ENCODE measurements around the gene CEP63. TPM values are rescaled to one million over a fixed set of nuclear protein-coding genes. Genes with fewer than 3 reads are reported as not detected.
"Not testable (repeated sequence)": the region's sequence is repeated elsewhere in the genome, so short reads cannot be mapped to it uniquely, and the experiment has no call there.

CEP63 gene
- total and polyA plus RNA-seq, 9 donors: 22.3 to 40.1 (median 35.5) TPM

DNA sequence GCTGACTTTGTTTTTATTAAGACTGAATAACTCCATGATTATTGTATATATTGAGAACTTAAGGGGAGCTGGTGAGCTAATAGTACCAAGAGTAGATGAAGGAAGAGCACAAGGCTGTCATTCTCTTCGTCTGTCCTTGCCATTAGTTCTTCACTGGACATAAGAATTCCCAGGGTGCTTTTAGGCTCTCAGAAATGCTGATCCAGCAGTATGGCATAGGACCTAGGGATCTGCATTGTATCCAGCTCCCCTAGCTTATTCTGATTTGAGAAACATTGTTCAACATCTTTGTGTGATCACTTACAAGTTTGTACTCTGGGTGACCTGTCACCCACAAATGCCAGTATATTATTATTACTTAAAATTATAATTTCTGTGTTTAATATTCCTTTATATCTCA is 47.6 kb downstream of the CEP63 start:
- no peak overlapping the region for H3K4me3 ChIP-seq (ENCODE audit: low read length)
- no CpG with 5 or more reads among the region's 1 CpG for WGBS (ENCODE audit: insufficient coverage)
- no peaks in the 10 kb centered on the region for H3K9me3 ChIP-seq (replicated peaks; ENCODE audit: control insufficient read depth, low read depth, low read length)
- H3K36me3 ChIP-seq (ENCODE audit: control insufficient read depth, insufficient read depth, low read length): peaks cover 20% of the 10 kb centered on the region
- DNase-seq: no peak
- H3K4me1 ChIP-seq (ENCODE audit: control insufficient read depth, insufficient read depth, low read length): no peaks in the 10 kb centered on the region
- no peaks in the 10 kb centered on the region for H3K27me3 ChIP-seq (ENCODE audit: control insufficient read depth, insufficient read depth, low read length)
- no peak overlapping the region for H3K27ac ChIP-seq (ENCODE audit: low read length)

DNA sequence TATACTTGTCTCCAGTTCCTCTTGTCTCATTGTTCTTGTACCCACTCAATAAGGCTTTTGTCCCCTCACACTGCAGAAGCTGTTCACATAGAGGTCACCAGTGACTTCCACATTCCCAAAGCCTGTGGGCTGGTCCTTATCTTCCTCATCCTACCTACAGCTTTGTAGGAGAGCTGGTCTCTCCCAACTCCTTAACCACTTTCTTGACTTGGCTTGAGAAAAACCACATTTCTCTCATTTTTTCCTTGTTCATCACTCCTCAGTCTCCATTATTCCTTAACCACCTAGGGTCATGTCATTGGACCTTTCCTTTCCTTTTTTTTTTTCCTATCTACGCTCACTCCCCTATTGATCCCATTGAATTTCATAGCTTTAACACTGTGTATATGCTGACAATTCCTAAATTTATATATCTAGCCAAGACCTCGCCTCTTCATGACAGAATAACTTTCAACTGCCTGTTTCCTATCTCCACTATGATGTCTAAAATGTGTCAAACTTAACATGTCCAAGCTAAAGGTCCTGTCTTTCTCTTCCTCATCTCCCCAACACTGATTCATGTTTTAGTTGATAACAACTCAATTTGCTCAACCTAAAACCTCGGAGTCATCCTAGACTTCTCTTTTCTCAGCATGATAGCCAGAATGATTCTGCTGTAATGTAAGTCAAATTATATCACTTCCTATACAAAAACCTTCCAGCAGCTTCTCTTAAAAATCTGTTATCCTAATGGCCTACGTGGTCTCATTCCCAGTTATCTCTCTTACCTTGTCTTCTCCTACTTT is 49.5 kb downstream of the CEP63 start:
- H3K27me3 ChIP-seq (ENCODE audit: control insufficient read depth, insufficient read depth, low read length): no peaks in the 10 kb centered on the region
- H3K27ac ChIP-seq (ENCODE audit: low read length): no peak overlapping the region
- no peaks in the 10 kb centered on the region for H3K4me1 ChIP-seq (ENCODE audit: control insufficient read depth, insufficient read depth, low read length)
- peaks cover 20% of the 10 kb centered on the region for H3K36me3 ChIP-seq (ENCODE audit: control insufficient read depth, insufficient read depth, low read length)
- H3K4me3 ChIP-seq (ENCODE audit: low read length): no peak overlapping the region
- H3K9me3 ChIP-seq (replicated peaks; ENCODE audit: control insufficient read depth, low read depth, low read length): no peaks in the 10 kb centered on the region
- DNase-seq: no peak
- WGBS (ENCODE audit: insufficient coverage): 100% methylated on average over 2 of the region's 4 CpGs

DNA sequence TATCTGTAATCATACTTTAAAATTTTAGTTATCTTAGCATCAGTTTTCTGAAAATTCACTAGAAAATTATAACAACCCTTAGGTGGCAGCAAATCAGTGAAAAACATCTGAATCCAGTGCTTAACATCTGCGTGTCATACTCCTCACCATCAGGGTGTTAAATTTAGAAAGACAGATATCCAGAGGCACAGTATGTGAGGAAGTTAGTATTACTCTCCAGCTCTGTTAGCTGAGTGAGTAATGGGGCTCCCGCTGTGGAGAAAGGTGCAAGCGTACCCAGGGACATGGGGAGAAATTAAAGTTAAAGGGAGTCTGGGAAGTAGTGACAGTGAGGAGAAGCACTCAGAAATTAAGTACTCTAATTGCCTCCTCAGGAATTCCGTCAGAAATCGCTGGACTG is 50.9 kb downstream of the CEP63 start:
- H3K27me3 ChIP-seq (ENCODE audit: control insufficient read depth, insufficient read depth, low read length): no peaks in the 10 kb centered on the region
- H3K9me3 ChIP-seq (replicated peaks; ENCODE audit: control insufficient read depth, low read depth, low read length): no peaks in the 10 kb centered on the region
- H3K4me1 ChIP-seq (ENCODE audit: control insufficient read depth, insufficient read depth, low read length): no peaks in the 10 kb centered on the region
- 91% methylated on average over 4 of the region's 5 CpGs for WGBS (ENCODE audit: insufficient coverage)
- H3K4me3 ChIP-seq (ENCODE audit: low read length): no peak overlapping the region
- H3K36me3 ChIP-seq (ENCODE audit: control insufficient read depth, insufficient read depth, low read length): peaks cover 22% of the 10 kb centered on the region
- H3K27ac ChIP-seq (ENCODE audit: low read length): no peak overlapping the region
- no peak for DNase-seq

DNA sequence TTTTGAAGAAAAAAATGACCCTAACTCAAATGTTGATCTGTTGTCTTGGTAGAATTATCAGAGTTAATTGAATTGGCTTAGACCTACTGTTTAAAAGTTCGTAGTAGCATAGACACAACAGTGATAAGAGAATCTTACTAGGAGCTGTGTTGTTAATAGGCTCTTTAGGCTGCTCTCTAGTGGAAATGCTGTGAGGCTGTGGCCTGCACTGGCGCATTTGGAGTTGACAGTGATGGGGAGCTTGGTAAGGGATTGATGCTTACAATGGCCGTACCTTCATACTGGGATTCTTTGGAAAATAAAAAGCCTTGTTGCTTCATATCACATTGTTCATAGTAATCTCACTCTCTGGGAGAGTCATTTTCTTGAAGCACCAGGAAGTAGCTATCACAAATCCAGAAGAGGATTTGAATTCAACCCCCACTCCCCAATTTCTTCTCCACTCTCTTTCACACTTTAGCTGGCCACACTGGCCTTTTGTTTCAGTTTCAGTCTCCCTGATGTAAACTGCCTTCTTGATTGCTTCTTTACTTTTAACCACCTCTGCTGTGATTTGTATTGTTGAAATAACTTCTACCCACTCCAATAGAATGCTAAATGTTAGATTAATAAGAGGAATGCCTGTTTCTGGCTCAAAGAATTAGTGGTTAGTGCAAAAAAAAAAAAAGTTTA is 56.6 kb downstream of the CEP63 start:
- peaks cover 14% of the 10 kb centered on the region for H3K36me3 ChIP-seq (ENCODE audit: control insufficient read depth, insufficient read depth, low read length)

DNA sequence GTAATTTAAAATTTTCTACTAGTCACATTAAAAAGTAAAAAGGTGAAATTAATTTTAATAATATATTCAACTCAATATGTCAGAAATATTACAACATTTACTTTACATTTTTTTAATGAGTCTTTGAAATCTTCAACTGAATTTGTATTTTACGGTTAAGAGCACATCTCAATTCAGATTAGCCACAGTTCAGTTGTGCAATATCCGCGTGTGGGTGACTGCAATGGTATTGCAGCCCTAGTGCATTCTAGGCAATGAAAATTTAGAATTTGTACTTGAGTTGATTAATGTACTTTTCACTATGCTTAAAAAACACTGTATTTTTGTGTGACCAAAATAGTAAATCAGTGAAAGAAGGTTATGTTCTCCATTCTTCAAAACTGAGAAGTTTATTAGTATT is 57.3 kb downstream of the CEP63 start:
- DNase-seq: no peak
- Histone ChIP-seq H3K27me3 (ENCODE audit: control insufficient read depth, insufficient read depth, low read length) (no peaks in the 10 kb centered on the region), H3K4me3 (ENCODE audit: low read length) (no peak overlapping the region), H3K4me1 (ENCODE audit: control insufficient read depth, insufficient read depth, low read length) (no peaks in the 10 kb centered on the region), H3K9me3 (replicated peaks; ENCODE audit: control insufficient read depth, low read depth, low read length) (no peaks in the 10 kb centered on the region), H3K36me3 (ENCODE audit: control insufficient read depth, insufficient read depth, low read length) (peaks cover 12% of the 10 kb centered on the region), H3K27ac (ENCODE audit: low read length) (no peak overlapping the region)
- no CpG with 5 or more reads among the region's 3 CpGs for WGBS (ENCODE audit: insufficient coverage)

More for the DNA sequence above, 56.6 kb downstream of the CEP63 start:
- Histone ChIP-seq H3K27ac (ENCODE audit: low read length) (no peak overlapping the region), H3K4me3 (ENCODE audit: low read length) (no peak overlapping the region), H3K27me3 (ENCODE audit: control insufficient read depth, insufficient read depth, low read length) (no peaks in the 10 kb centered on the region), H3K4me1 (ENCODE audit: control insufficient read depth, insufficient read depth, low read length) (no peaks in the 10 kb centered on the region), H3K9me3 (replicated peaks; ENCODE audit: control insufficient read depth, low read depth, low read length) (no peaks in the 10 kb centered on the region)
- 100% methylated on average over 1 of the region's 3 CpGs for WGBS (ENCODE audit: insufficient coverage)
- DNase-seq: no peak

DNA sequence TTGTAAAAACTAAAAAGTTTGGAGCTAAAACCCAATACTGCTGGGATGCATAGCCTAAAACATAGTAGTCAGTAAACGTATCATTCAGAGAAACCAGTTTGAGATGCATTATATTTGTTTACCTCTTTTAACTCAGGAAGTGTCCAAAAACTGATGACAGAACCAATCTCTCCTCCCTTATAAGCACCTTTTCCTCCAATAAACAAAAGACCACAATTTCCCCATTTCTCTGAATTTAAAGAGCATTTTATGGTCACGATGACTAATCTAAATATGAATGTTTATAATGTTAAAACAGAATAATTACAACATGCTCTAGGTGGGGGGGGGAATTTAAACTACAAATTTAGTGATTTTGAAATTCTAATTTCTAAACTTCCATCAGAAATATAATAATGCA is 58.5 kb downstream of the CEP63 start:
- no peak overlapping the region for H3K4me3 ChIP-seq (ENCODE audit: low read length)
- no CpG with 5 or more reads among the region's 2 CpGs for WGBS (ENCODE audit: insufficient coverage)
- no peaks in the 10 kb centered on the region for H3K4me1 ChIP-seq (ENCODE audit: control insufficient read depth, insufficient read depth, low read length)
- H3K9me3 ChIP-seq (replicated peaks; ENCODE audit: control insufficient read depth, low read depth, low read length): no peaks in the 10 kb centered on the region
- no peak overlapping the region for H3K27ac ChIP-seq (ENCODE audit: low read length)
- no peaks in the 10 kb centered on the region for H3K27me3 ChIP-seq (ENCODE audit: control insufficient read depth, insufficient read depth, low read length)
- DNase-seq: no peak
- H3K36me3 ChIP-seq (ENCODE audit: control insufficient read depth, insufficient read depth, low read length): peaks cover 13% of the 10 kb centered on the region

DNA sequence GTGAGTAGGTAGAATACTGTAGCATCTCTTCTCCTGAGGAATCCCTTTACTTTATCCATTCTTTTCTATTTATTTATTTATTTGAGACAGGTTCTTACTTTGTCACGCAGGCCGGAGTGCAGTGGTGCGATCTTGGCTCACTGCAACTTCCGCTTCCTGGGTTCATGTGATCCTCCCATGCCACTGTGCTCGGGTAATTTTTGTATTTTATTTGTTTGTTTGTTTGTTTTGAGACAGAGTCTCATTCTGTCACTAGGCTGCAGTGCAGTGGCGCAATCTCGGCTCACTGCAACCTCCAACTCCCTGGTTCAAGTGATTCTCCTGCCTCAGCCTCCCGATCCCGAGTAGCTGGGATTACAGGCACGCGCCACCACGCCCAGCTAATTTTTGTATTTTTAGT is 58.9 kb downstream of the CEP63 start:
- H3K27ac ChIP-seq (ENCODE audit: low read length); H3K27me3 ChIP-seq (ENCODE audit: control insufficient read depth, insufficient read depth, low read length); H3K4me3 ChIP-seq (ENCODE audit: low read length); H3K4me1 ChIP-seq (ENCODE audit: control insufficient read depth, insufficient read depth, low read length); H3K9me3 ChIP-seq (replicated peaks; ENCODE audit: control insufficient read depth, low read depth, low read length); DNase-seq: not testable (repeated sequence)
- 89% methylated on average over 3 of the region's 12 CpGs for WGBS (ENCODE audit: insufficient coverage)
- H3K36me3 ChIP-seq (ENCODE audit: control insufficient read depth, insufficient read depth, low read length): peaks cover 13% of the 10 kb centered on the region

DNA sequence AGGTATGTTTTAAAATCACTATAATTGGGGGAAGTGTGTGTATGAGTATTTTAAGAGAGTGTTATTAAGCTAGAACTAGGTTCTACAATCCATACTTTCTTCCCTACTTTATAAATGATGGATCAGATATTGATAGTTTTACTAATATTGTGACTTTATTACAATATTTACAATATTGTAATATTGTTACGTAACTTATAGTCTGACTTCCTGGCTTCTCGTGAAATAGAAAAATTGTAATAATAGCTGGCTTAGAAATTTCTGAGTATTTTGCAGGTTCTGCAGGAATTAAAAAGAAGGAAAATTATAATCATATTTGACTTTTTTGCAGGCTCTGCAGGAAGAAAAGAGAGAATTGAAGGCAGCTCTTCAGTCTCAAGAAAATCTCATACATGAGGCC is 60.0 kb downstream of the CEP63 start:
- Histone ChIP-seq H3K36me3 (ENCODE audit: control insufficient read depth, insufficient read depth, low read length) (peaks cover 21% of the 10 kb centered on the region), H3K27ac (ENCODE audit: low read length) (no peak overlapping the region), H3K27me3 (ENCODE audit: control insufficient read depth, insufficient read depth, low read length) (no peaks in the 10 kb centered on the region), H3K4me1 (ENCODE audit: control insufficient read depth, insufficient read depth, low read length) (no peaks in the 10 kb centered on the region), H3K4me3 (ENCODE audit: low read length) (no peak overlapping the region), H3K9me3 (replicated peaks; ENCODE audit: control insufficient read depth, low read depth, low read length) (no peaks in the 10 kb centered on the region)
- DNase-seq: no peak
- WGBS (ENCODE audit: insufficient coverage): no CpG with 5 or more reads among the region's 2 CpGs

DNA sequence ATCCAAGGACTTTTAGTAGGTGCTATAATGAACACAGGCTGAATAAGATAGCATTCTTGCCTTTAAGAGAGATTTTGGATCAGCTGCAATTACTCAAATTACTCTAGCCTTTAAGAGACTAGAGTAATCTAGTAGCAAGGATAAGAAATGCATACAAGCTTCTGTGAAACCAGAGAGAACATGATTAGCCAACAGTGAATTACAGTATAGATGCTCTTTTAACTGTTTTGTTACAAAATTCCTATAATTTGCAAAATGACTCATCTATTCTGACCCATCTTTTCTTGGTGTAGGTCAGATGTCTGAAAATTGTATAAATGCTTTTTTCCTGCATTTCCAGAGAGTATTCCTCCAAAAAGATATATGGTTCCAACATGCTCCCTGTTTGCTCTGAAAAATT is 66.9 kb downstream of the CEP63 start:
- Histone ChIP-seq H3K9me3 (replicated peaks; ENCODE audit: control insufficient read depth, low read depth, low read length) (no peaks in the 10 kb centered on the region), H3K27ac (ENCODE audit: low read length) (no peak overlapping the region), H3K36me3 (ENCODE audit: control insufficient read depth, insufficient read depth, low read length) (peaks cover 19% of the 10 kb centered on the region), H3K27me3 (ENCODE audit: control insufficient read depth, insufficient read depth, low read length) (no peaks in the 10 kb centered on the region), H3K4me1 (ENCODE audit: control insufficient read depth, insufficient read depth, low read length) (no peaks in the 10 kb centered on the region), H3K4me3 (ENCODE audit: low read length) (no peak overlapping the region)
- no peak for DNase-seq

DNA sequence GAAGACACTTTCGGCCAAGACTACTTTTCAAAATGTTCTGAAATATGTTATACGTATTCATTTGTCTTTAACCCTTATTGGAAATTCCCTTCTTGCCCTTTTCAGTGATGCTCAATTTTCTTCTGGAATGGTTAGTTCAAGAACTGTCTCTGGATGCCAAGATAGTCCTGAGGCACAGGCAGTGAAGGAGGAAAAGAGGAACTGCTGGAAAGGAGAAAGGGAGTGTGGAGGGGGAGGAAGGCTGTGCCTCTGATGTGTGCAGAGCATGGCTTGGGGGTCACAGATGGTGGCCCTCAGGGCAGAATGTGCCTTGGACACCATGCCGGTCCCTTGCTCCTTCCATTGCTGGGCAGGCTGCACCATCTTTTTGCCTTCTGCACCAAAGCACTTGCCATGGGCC is 73.7 kb downstream of the CEP63 start:
- WGBS (ENCODE audit: insufficient coverage): no CpG with 5 or more reads among the region's 3 CpGs
- H3K27ac ChIP-seq (ENCODE audit: low read length): no peak overlapping the region
- no peak overlapping the region for H3K4me3 ChIP-seq (ENCODE audit: low read length)
- H3K36me3 ChIP-seq (ENCODE audit: control insufficient read depth, insufficient read depth, low read length): peaks cover 22% of the 10 kb centered on the region
- H3K4me1 ChIP-seq (ENCODE audit: control insufficient read depth, insufficient read depth, low read length): no peaks in the 10 kb centered on the region
- H3K9me3 ChIP-seq (replicated peaks; ENCODE audit: control insufficient read depth, low read depth, low read length): no peaks in the 10 kb centered on the region
- no peaks in the 10 kb centered on the region for H3K27me3 ChIP-seq (ENCODE audit: control insufficient read depth, insufficient read depth, low read length)
- no peak for DNase-seq
